ENCODE results near the gene STUM. TPM values are rescaled to one million over a fixed set of nuclear protein-coding genes. Genes with fewer than 3 reads are reported as not detected.
A peak's percentile ranks its signal among the peaks of the same experiment; 100 is the strongest.

The STUM gene
- total RNA-seq, 1 donor from 2014 or later, result 6.4 TPM

GRCh38 chr1:226599636-226600238, 51.2 kb downstream of the STUM start:
- no peak for DNase-seq (ENCODE audit: extremely low spot score in 2 of 2)
- Histone ChIP-seq H3K36me3 (no peaks in the 10 kb centered on the region), H3K27ac (no peak overlapping the region), H3K27me3 (no peaks in the 10 kb centered on the region), H3K4me1 (peaks cover 33% of the 10 kb centered on the region), H3K4me3 (no peak overlapping the region), H3K9me3 (no peaks in the 10 kb centered on the region)
- intact Hi-C loops (cut with DNase I), result no loop called here
- TF ChIP-seq POLR2AphosphoS5 (IDR thresholded peaks at IDR 0.05; ENCODE audit: insufficient read depth in 1 of 2, low read depth in 1 of 2) (no peak), CTCF (IDR thresholded peaks at IDR 0.05) (no peak), POLR2A (IDR thresholded peaks at IDR 0.05) (no peak)

GRCh38 chr1:226600254-226600653, 51.7 kb downstream of the STUM start:
- H3K4me1 ChIP-seq, result peaks cover 38% of the 10 kb centered on the region
- H3K36me3 ChIP-seq, result no peaks in the 10 kb centered on the region
- no peaks in the 10 kb centered on the region for H3K27me3 ChIP-seq
- intact Hi-C loops (cut with DNase I), result no loop called here
- no peak for DNase-seq (ENCODE audit: extremely low spot score in 2 of 2)
- TF ChIP-seq CTCF (IDR thresholded peaks at IDR 0.05), result no peak
- TF ChIP-seq POLR2AphosphoS5 (IDR thresholded peaks at IDR 0.05; ENCODE audit: insufficient read depth in 1 of 2, low read depth in 1 of 2), result no peak
- TF ChIP-seq POLR2A (IDR thresholded peaks at IDR 0.05), result no peak
- H3K4me3 ChIP-seq, result no peak overlapping the region
- H3K9me3 ChIP-seq, result no peaks in the 10 kb centered on the region
- H3K27ac ChIP-seq, result no peak overlapping the region

DNA sequence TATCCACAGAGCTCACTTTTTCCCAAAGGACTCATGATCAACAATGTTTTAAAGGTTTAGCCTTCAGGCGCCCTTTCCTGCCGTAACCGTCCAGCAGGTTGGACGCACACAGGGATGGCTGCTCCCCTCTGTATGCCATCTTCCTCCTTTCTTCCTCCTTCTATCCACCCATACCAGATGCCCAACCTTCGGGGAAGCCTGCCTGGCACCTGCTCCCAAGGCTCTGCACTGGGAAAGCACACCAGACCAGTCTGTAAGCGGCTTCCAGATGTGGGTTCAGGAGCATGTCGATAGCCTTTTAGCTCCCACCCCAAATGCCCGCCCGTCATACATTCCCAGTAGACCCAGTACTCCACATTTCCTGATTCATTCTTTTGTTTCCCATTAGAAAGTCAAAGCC, 52.9 kb downstream of the STUM start:
- no peak for TF ChIP-seq CTCF (IDR thresholded peaks at IDR 0.05)
- no peak for TF ChIP-seq POLR2AphosphoS5 (IDR thresholded peaks at IDR 0.05; ENCODE audit: insufficient read depth in 1 of 2, low read depth in 1 of 2)
- TF ChIP-seq POLR2A (IDR thresholded peaks at IDR 0.05), result no peak
- no peak for DNase-seq (ENCODE audit: extremely low spot score in 2 of 2)
- Histone ChIP-seq H3K4me3 (no peak overlapping the region), H3K27ac (peak overlapping the region; percentile 90), H3K27me3 (no peaks in the 10 kb centered on the region), H3K9me3 (no peaks in the 10 kb centered on the region), H3K36me3 (no peaks in the 10 kb centered on the region), H3K4me1 (peaks cover 50% of the 10 kb centered on the region)
- intact Hi-C loops (cut with DNase I), result no loop called here

- Histone ChIP-seq H3K36me3 (no peaks in the 10 kb centered on the region), H3K27me3 (no peaks in the 10 kb centered on the region), H3K27ac (peak overlapping the region; percentile 90), H3K9me3 (no peaks in the 10 kb centered on the region), H3K4me3 (peak overlapping the region; percentile 19 to 23), H3K4me1 (peaks cover 56% of the 10 kb centered on the region)
- peak in 1 of 2 donors; percentile 97 for DNase-seq (ENCODE audit: extremely low spot score in 2 of 2)
- intact Hi-C loops (cut with DNase I), result no loop called here
- no peak for TF ChIP-seq POLR2A (IDR thresholded peaks at IDR 0.05)
- TF ChIP-seq CTCF (IDR thresholded peaks at IDR 0.05), result no peak
- TF ChIP-seq POLR2AphosphoS5 (IDR thresholded peaks at IDR 0.05; ENCODE audit: insufficient read depth in 1 of 2, low read depth in 1 of 2), result peak; percentile 72 to 76
Observed at GRCh38 chr1:226602186-226603021, 53.8 kb downstream of the STUM start.
